ENCODE data around the gene IL32. TPM values are rescaled to one million over a fixed set of nuclear protein-coding genes. Genes with fewer than 3 reads are reported as not detected.

The IL32 gene
- total and polyA plus RNA-seq, 9 donors = 3.8 to 54.9 (median 16.5) TPM

- WGBS, 3 donors = 86 to 88% (median 87%) methylated on average over 6 of the region's 6 CpGs
- intact Hi-C loops (cut with DNase I) = no loop called here
- DNase-seq = no peak
- TF ChIP-seq CTCF (IDR thresholded peaks at IDR 0.05) (no peak), EP300 (IDR thresholded peaks at IDR 0.05) (no peak), POLR2A (IDR thresholded peaks at IDR 0.05) (no peak)
- H3K4me1 ChIP-seq (ENCODE audit: insufficient read depth) = peaks cover 17% of the 10 kb centered on the region
- H3K27ac ChIP-seq = no peak overlapping the region
- H3K27me3 ChIP-seq = no peaks in the 10 kb centered on the region
- no peaks in the 10 kb centered on the region for H3K9me3 ChIP-seq
- H3K36me3 ChIP-seq = no peaks in the 10 kb centered on the region
- H3K4me3 ChIP-seq = no peak overlapping the region
Measured at GRCh38 chr16:3062553-3062952, 2.9 kb upstream of the IL32 start.

DNA sequence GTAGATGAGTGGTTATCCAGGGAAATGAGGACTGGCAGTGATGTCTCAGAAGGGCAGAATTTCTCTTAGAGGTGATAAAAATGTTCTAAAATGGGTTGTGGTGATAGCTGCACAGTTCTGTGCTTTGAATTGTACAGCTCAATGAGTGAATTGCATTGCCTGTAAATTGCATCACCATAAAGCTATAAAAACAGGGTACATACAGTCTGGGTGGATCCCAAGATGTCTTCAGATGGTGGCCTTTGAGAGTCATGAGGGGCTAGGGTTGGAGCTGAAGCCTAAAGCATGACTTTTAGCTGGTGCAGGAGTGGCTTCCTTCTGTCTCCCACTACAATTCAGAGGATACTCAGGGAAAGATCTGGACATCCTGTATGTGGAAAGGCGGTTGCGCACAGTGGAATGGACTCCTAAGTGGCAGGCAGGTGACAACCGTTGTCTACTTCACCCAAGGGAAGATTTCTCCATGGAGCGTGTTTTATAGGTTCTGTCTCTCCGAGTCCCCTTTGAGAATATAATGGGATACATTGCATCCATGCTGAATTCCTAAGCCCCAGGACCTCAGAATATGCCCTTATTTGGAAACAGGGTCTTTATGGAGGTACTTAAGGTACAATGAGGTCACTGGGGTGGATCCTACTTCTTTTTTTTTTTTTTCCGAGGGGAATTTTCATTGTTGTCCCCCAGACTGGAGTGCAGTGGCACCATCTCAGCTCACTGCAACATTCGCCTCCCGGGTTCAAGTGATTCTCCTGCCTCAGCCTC lies 1.6 kb upstream of the IL32 start:
- Histone ChIP-seq H3K4me3 (no peak overlapping the region), H3K36me3 (no peaks in the 10 kb centered on the region), H3K9me3 (no peaks in the 10 kb centered on the region), H3K4me1 (ENCODE audit: insufficient read depth) (peaks cover 15% of the 10 kb centered on the region), H3K27ac (no peak overlapping the region), H3K27me3 (no peaks in the 10 kb centered on the region)
- WGBS, 3 donors = 94 to 96% (median 95%) methylated on average over 8 of the region's 8 CpGs
- no peak for DNase-seq
- TF ChIP-seq EP300 (IDR thresholded peaks at IDR 0.05) (no peak), CTCF (IDR thresholded peaks at IDR 0.05) (no peak), POLR2A (IDR thresholded peaks at IDR 0.05) (no peak)
- intact Hi-C loops (cut with DNase I) = no loop called here

DNA sequence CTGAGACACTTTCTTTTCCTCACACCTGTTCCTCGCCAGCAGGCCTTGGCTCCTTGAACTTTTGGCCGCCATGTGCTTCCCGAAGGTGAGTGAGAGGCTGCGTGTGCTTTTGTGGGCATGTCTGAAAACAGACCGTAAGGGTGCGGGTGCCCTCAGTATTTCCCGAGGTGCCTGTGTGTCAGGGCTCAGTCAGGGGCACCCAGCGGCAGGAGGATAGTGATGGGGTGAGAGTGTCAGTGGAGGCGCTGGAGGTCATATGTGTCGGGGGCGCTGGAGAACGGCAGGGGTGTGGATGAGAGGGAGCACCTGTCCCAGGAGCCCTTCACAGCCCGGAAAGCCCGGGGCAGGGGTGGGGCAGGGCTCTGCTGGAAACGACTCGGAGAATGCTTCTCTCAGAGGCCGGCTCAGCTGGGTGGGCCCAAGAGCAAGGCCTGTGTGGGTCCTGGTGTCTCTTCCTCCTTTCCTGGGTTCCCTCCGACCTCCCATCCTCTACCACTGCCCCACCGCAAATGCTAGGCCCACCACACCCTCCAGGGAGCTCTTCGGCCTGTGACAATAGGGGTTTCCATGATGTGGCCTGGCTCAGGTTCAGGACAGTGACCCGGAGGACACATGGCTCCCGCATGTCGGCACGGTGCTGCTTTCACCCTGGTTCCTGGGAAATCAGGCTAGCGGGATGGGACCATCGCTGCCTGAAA lies 451 bp downstream of the IL32 start:
- H3K4me3 ChIP-seq = peak overlapping the region; percentile 18
- intact Hi-C loops (cut with DNase I) = no loop called here
- no peaks in the 10 kb centered on the region for H3K9me3 ChIP-seq
- H3K27me3 ChIP-seq = no peaks in the 10 kb centered on the region
- H3K4me1 ChIP-seq (ENCODE audit: insufficient read depth) = peaks cover 10% of the 10 kb centered on the region
- TF ChIP-seq EP300 (IDR thresholded peaks at IDR 0.05) (no peak), POLR2A (IDR thresholded peaks at IDR 0.05) (no peak), CTCF (IDR thresholded peaks at IDR 0.05) (no peak)
- WGBS, 3 donors = 26 to 32% (median 28%) methylated on average over 26 of the region's 26 CpGs
- no peak overlapping the region for H3K27ac ChIP-seq
- DNase-seq = no peak
- H3K36me3 ChIP-seq = no peaks in the 10 kb centered on the region

- WGBS, 3 donors = 86 to 89% (median 87%) methylated on average over 7 of the region's 7 CpGs
- Histone ChIP-seq H3K4me3 (no peak overlapping the region), H3K9me3 (no peaks in the 10 kb centered on the region), H3K27ac (no peak overlapping the region), H3K27me3 (no peaks in the 10 kb centered on the region), H3K4me1 (ENCODE audit: insufficient read depth) (peaks cover 10% of the 10 kb centered on the region), H3K36me3 (no peaks in the 10 kb centered on the region)
- intact Hi-C loops (cut with DNase I) = no loop called here
- TF ChIP-seq CTCF (IDR thresholded peaks at IDR 0.05) = no peak
- TF ChIP-seq POLR2A (IDR thresholded peaks at IDR 0.05) = no peak
- TF ChIP-seq EP300 (IDR thresholded peaks at IDR 0.05) = no peak
- no peak for DNase-seq
Measured at GRCh38 chr16:3066440-3066748, 954 bp downstream of the IL32 start.
